Tongue (tissue), 2 donors: ENCODE measurements around the gene PCSK6. TPM values are rescaled to one million over a fixed set of nuclear protein-coding genes. Genes with fewer than 3 reads are reported as not detected.
A peak's percentile ranks its signal among the peaks of the same experiment; 100 is the strongest.
"Not testable (repeated sequence)": the region's sequence is repeated elsewhere in the genome, so short reads cannot be mapped to it uniquely, and the experiment has no call there.

Experiments used
- DNase-seq: peaks from one replicate; pipeline ENCODE4 v3.0.0-alpha.2; 2015
- total RNA-seq: library from RNA; depleted of rRNA; stranded (reverse); fragments of >200 nt; gene quantifications from one replicate; pipeline ENCODE4 v1.2.3, GENCODE V29; 2014

PCSK6 gene
- total RNA-seq, 1 donor from 2014 or later = 10.6 TPM

GRCh38 chr15:101482526-101483371 is 6.8 kb downstream of the PCSK6 start:
- peak; percentile 46 for DNase-seq

- no peak for DNase-seq
These were observed 7.5 kb downstream of the PCSK6 start for GRCh38 chr15:101481917-101482525.

GRCh38 chr15:101481381-101481705 is 8.2 kb downstream of the PCSK6 start:
- DNase-seq = no peak

- no peak for DNase-seq
These were observed 8.7 kb downstream of the PCSK6 start for GRCh38 chr15:101480613-101481380.

GRCh38 chr15:101479851-101480612 is 9.5 kb downstream of the PCSK6 start:
- no peak for DNase-seq

GRCh38 chr15:101479342-101479845 is 10.1 kb downstream of the PCSK6 start:
- no peak for DNase-seq

- DNase-seq = no peak
These were observed 10.7 kb downstream of the PCSK6 start for GRCh38 chr15:101478701-101479341.

GRCh38 chr15:101477851-101478362 is 11.6 kb downstream of the PCSK6 start:
- peak; percentile 57 for DNase-seq

GRCh38 chr15:101476756-101477155 is 12.8 kb downstream of the PCSK6 start:
- no peak for DNase-seq

- no peak for DNase-seq
These were observed 14.5 kb downstream of the PCSK6 start for GRCh38 chr15:101474983-101475382.

- no peak for DNase-seq
These were observed 15.3 kb downstream of the PCSK6 start for GRCh38 chr15:101474233-101474632.

GRCh38 chr15:101472033-101472432 is 17.5 kb downstream of the PCSK6 start:
- DNase-seq = no peak

GRCh38 chr15:101470548-101471239 is 18.8 kb downstream of the PCSK6 start:
- DNase-seq = no peak

GRCh38 chr15:101469520-101470288 is 19.8 kb downstream of the PCSK6 start:
- DNase-seq = no peak

GRCh38 chr15:101466188-101466587 is 23.3 kb downstream of the PCSK6 start:
- DNase-seq = no peak

- DNase-seq = no peak
These were observed 24.4 kb downstream of the PCSK6 start for GRCh38 chr15:101464999-101465669.

GRCh38 chr15:101464256-101464998 is 25.1 kb downstream of the PCSK6 start:
- no peak for DNase-seq

- DNase-seq = not testable (repeated sequence)
These were observed 25.8 kb downstream of the PCSK6 start for GRCh38 chr15:101463696-101464095.

GRCh38 chr15:101463270-101463669 is 26.2 kb downstream of the PCSK6 start:
- no peak for DNase-seq
